ENCODE measurements around the gene SYNGAP1.

- TF ChIP-seq, protein P1, sequence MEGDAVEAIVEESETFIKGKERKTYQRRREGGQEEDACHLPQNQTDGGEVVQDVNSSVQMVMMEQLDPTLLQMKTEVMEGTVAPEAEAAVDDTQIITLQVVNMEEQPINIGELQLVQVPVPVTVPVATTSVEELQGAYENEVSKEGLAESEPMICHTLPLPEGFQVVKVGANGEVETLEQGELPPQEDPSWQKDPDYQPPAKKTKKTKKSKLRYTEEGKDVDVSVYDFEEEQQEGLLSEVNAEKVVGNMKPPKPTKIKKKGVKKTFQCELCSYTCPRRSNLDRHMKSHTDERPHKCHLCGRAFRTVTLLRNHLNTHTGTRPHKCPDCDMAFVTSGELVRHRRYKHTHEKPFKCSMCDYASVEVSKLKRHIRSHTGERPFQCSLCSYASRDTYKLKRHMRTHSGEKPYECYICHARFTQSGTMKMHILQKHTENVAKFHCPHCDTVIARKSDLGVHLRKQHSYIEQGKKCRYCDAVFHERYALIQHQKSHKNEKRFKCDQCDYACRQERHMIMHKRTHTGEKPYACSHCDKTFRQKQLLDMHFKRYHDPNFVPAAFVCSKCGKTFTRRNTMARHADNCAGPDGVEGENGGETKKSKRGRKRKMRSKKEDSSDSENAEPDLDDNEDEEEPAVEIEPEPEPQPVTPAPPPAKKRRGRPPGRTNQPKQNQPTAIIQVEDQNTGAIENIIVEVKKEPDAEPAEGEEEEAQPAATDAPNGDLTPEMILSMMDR (IDR thresholded peaks at IDR 0.05), result no peak
- TF ChIP-seq POLR2A (IDR thresholded peaks at IDR 0.05), result peak in 1 of 3 donors; percentile 40
Measured at GRCh38 chr6:33390767-33391277, 29.0 kb upstream of the SYNGAP1 start.
